HepG2 (cell line): Measurements from ENCODE around the gene CALCA. TPM values are rescaled to one million over a fixed set of nuclear protein-coding genes. Genes with fewer than 3 reads are reported as not detected.

Experiments
- ATAC-seq: fragments of 200-7000 bp; cut with Tn5 transposase; 3 replicates; pipeline ENCODE4 v1.9.1; 2020; ENCODE audit warnings: mild to moderate bottlenecking, moderate library complexity
- BruUV-seq: library from RNA; stranded (reverse); fragments of 400-500 nt; replicated peaks from 2 replicates; lab custom pipeline; 2021; lab: Mats Ljungman, UMichigan
- CTCF ChIA-PET: fragments of 300-600 bp; formaldehyde crosslinking; extraction: SDS; loops from one replicate; lab custom pipeline; 2021; ENCODE audit warnings: low total read pairs, inconsistent platforms, low intra/inter-chr PET ratio; lab: Yijun Ruan, JAX
- POLR2A ChIA-PET: fragments of 350-600 bp; sonication (Branson Sonifier 250); formaldehyde crosslinking; loops from one replicate; lab custom pipeline; 2020; ENCODE audit warnings: antibody characterized with exemption, inconsistent platforms; lab: Yijun Ruan, JAX
- DNase-seq: peaks from one replicate; pipeline ENCODE4 v3.0.0-alpha.2; 2015; ENCODE audit warnings: low spot score
- FAIRE-seq: peaks from 3 replicates; lab custom pipeline; 2011; peaks lifted over from hg19 to GRCh38; lab: Jason Lieb, UNC
- H2AFZ ChIP-seq: one replicate; pipeline ENCODE4 v1.6.1; 2011; ENCODE audit warnings: low read length, inconsistent platforms
- H3K27ac ChIP-seq: fragments of 300-600 bp; 3 replicates; pipeline ENCODE4 v1.8.0; 2011; ENCODE audit warnings: mixed run types, mild to moderate bottlenecking, mixed read lengths, low read length, inconsistent platforms; ENCODE audit not compliant: insufficient read depth; ENCODE audit errors: extremely low read length
- H3K27me3 ChIP-seq, 2 experiments: fragments of 200-600 bp in 1 of 2; 2 replicates in 1 of 2; 3 replicates in 1 of 2; pipeline versions ENCODE4 v1.6.0 to v1.8.0; 2011; ENCODE audit warnings: low read length in 2 of 2, mild to moderate bottlenecking in 2 of 2, moderate library complexity in 2 of 2, inconsistent platforms in 1 of 2; ENCODE audit not compliant: insufficient read depth in 2 of 2, control insufficient read depth in 1 of 2
- H3K36me3 ChIP-seq, 2 experiments: fragments of 200-600 bp in 1 of 2; replicated peaks in 1 of 2; 2 replicates in 1 of 2; 3 replicates in 1 of 2; pipeline versions ENCODE4 v1.5.1 to v1.8.0; 2011; ENCODE audit warnings: low read length in 2 of 2, inconsistent platforms in 1 of 2; ENCODE audit not compliant: insufficient read depth in 2 of 2, control insufficient read depth in 1 of 2
- H3K4me1 ChIP-seq: 2 replicates; pipeline ENCODE4 v1.5.1; 2012; ENCODE audit warnings: low read length, inconsistent platforms; ENCODE audit not compliant: insufficient read depth
- H3K4me2 ChIP-seq: 2 replicates; pipeline ENCODE4 v1.6.0; 2011; ENCODE audit warnings: low read depth, low read length, inconsistent platforms
- H3K4me3 ChIP-seq, 3 experiments: fragments of 200-600 bp in 1 of 3; sonication (generic), shearing (Covaris generic) in 1 of 3; replicated peaks in 1 of 3; 2 replicates each; pipeline ENCODE4 v1.5.1; 2011 to 2016; ENCODE audit warnings: low read length in 3 of 3, inconsistent platforms in 2 of 3, low read depth in 2 of 3, mild to moderate bottlenecking in 2 of 3, control low read depth in 1 of 3, mixed read lengths in 1 of 3; ENCODE audit not compliant: insufficient read depth in 1 of 3
- H3K79me2 ChIP-seq: one replicate; pipeline ENCODE4 v1.6.1; 2011; ENCODE audit warnings: low read length, inconsistent platforms; ENCODE audit not compliant: insufficient read depth
- H3K9ac ChIP-seq: 2 replicates; pipeline ENCODE4 v1.6.0; 2011; ENCODE audit warnings: mild to moderate bottlenecking, low read depth, low read length, inconsistent platforms; ENCODE audit not compliant: insufficient read depth
- H3K9me3 ChIP-seq: 2 replicates; pipeline ENCODE4 v1.5.1; 2012; ENCODE audit warnings: mild to moderate bottlenecking, low read length
- H4K20me1 ChIP-seq: 2 replicates; pipeline ENCODE4 v1.6.0; 2011; ENCODE audit warnings: inconsistent platforms, mild to moderate bottlenecking, low read length, moderate library complexity; ENCODE audit not compliant: insufficient read depth
- ARNTL ChIP-seq: sonication (generic); formaldehyde crosslinking; IDR thresholded peaks from 2 replicates; pipeline ENCODE4 v1.4.0; 2020; ENCODE audit warnings: mild to moderate bottlenecking, missing genetic modification reagents
- DR1 ChIP-seq: sonication (generic); formaldehyde crosslinking; IDR thresholded peaks from 2 replicates; pipeline ENCODE4 v1.8.0; 2021; ENCODE audit warnings: mild to moderate bottlenecking, missing genetic modification reagents, inconsistent platforms
- KLF12 ChIP-seq: sonication (generic); formaldehyde crosslinking; IDR thresholded peaks from 2 replicates; pipeline ENCODE4 v1.4.0; 2020; ENCODE audit warnings: missing genetic modification reagents, borderline replicate concordance
- MYNN ChIP-seq: sonication (generic); formaldehyde crosslinking; IDR thresholded peaks from 2 replicates; pipeline ENCODE4 v1.4.0; 2020; ENCODE audit warnings: mild to moderate bottlenecking, low read depth, missing genetic modification reagents
- NFE2L1 ChIP-seq: sonication (generic); formaldehyde crosslinking; IDR thresholded peaks from 2 replicates; pipeline ENCODE4 v1.4.0; 2020; ENCODE audit warnings: missing genetic modification reagents, mild to moderate bottlenecking, borderline replicate concordance
- POGZ ChIP-seq: sonication (generic); formaldehyde crosslinking; IDR thresholded peaks from 2 replicates; pipeline ENCODE4 v1.4.0; 2020; ENCODE audit warnings: mild to moderate bottlenecking, missing genetic modification reagents
- RXRA ChIP-seq: sonication (generic); formaldehyde crosslinking; IDR thresholded peaks from 2 replicates; pipeline ENCODE4 v1.5.1; 2020; ENCODE audit warnings: missing genetic modification reagents
- SUZ12 ChIP-seq: fragments of 150-350 bp; IDR thresholded peaks from 2 replicates; pipeline ENCODE4 v1.6.1; 2014; ENCODE audit warnings: low read depth, low read length
- THAP11 ChIP-seq: IDR thresholded peaks from 2 replicates; pipeline ENCODE4 v1.6.1; 2016; ENCODE audit warnings: missing biosample characterization, missing genetic modification reagents
- ZBTB7A ChIP-seq: sonication (generic); formaldehyde crosslinking; IDR thresholded peaks from 2 replicates; pipeline ENCODE4 v1.8.0; 2022; ENCODE audit warnings: mild to moderate bottlenecking, missing genetic modification reagents
- ZNF24 ChIP-seq: fragments of 450-650 bp; IDR thresholded peaks from 2 replicates; pipeline ENCODE4 v1.6.1; 2017; ENCODE audit warnings: antibody characterized with exemption, mild to moderate bottlenecking
- WGBS: methylation state at CpG from one replicate; pipeline ENCODE4 v1.1.6; 2017; ENCODE audit warnings: low lambda C conversion rate; 5-methylcytosine and 5-hydroxymethylcytosine counted together
- in situ Hi-C: cut with HindIII; loops from 2 replicates; pipeline ENCODE4 v1.10.0; 2017; ENCODE audit warnings: low pct_unique_long_range_greater_than_20kb; ENCODE audit not compliant: extremely low pct_ligation_motif_present
- intact Hi-C: fragments of 100-400 bp; cut with micrococcal nuclease; formaldehyde crosslinking; loops from one replicate; pipeline ENCODE4 v1.10.0; 2022; ENCODE audit not compliant: unreplicated experiment
- polyA plus RNA-seq, 8 experiments: library from polyadenylated mRNA; depleted of rRNA in 3 of 8; stranded (reverse) in 7 of 8; unstranded in 1 of 8; fragments of >200 nt; fragmentation: Illumina TruSeq in 4 of 8; extraction: Trizol in 4 of 8; gene quantifications; 2 replicates each; pipeline versions ENCODE4 v1.2.1 to v1.2.3, GENCODE V29; 2011 to 2016; ENCODE audit warnings: low read depth in 4 of 8, missing spikeins in 1 of 8, mixed read lengths in 1 of 8; ENCODE audit not compliant: insufficient read depth in 1 of 8
- total RNA-seq, 5 experiments: library from RNA; depleted of rRNA; stranded (reverse); fragments of >200 nt; fragmentation: Illumina TruSeq; extraction: Trizol; gene quantifications; 2 replicates each; pipeline ENCODE4 v1.2.3, GENCODE V29; 2016; ENCODE audit warnings: low read depth in 1 of 5
- TF ChIP-seq, protein P1 (sequence below): sonication (generic); formaldehyde crosslinking; IDR thresholded peaks from 2 replicates; pipeline ENCODE4 v1.5.0; 2020; ENCODE audit warnings: mild to moderate bottlenecking, low read depth, missing genetic modification reagents, borderline replicate concordance
- TF ChIP-seq, protein P2 (sequence below): sonication (generic); formaldehyde crosslinking; IDR thresholded peaks from 2 replicates; pipeline ENCODE4 v1.4.0; 2020; ENCODE audit warnings: missing genetic modification reagents

CALCA gene
- total and polyA plus RNA-seq, 2 of the 13 experiments (the other 11 are each of a cell fraction or from before 2014, with no cell fraction given), result not detected

DNA sequence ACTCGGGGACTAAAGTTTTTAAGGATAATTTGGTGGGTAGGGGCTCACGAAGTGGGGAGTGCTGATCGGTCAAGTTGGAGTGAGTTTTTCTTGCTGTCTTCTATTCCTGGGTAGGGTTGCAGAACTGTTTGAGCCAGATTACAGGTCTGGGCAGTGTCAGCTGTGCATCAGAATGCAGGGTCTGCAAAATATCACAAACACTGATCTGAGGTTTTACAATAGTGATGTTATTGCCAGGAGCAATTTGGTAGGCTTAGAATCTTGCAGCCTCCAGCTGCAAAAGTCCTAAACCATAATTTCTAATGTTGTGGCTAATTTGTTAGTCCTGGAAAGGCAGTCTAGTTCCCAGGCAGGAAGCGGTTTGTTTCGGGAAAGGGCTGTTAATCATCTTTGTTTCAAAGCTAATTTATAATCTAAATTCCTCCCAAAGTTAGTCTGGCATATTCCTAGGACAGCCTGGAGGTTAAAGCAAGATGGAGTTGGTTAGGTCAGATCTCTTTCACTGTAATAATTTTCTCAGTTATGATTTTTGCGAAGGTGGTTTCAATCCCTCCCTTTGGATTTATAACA lies 39.7 kb upstream of the CALCA start:
- no TSS peak for BruUV-seq
- H3K9ac ChIP-seq, result no peak overlapping the region
- ATAC-seq, result no peak
- H3K27ac ChIP-seq, result no peak overlapping the region
- CTCF ChIA-PET, result no interaction called here
- no peak overlapping the region for H3K4me2 ChIP-seq
- no peaks in the 10 kb centered on the region for H3K36me3 ChIP-seq
- FAIRE-seq, result no peak
- no peaks in the 10 kb centered on the region for H3K27me3 ChIP-seq
- no peak overlapping the region for H3K4me3 ChIP-seq
- peaks cover 3% of the 10 kb centered on the region; the same call in 1 of the 2 replicates for H3K9me3 ChIP-seq
- in situ Hi-C loops (no loop called here), intact Hi-C loops (no loop called here)
- DNase-seq, result no peak
- POLR2A ChIA-PET, result no interaction called here
- H4K20me1 ChIP-seq, result no peaks in the 10 kb centered on the region
- no peak overlapping the region for H2AFZ ChIP-seq
- TF ChIP-seq POGZ (CRISPR knock-in tag) (no peak), NFE2L1 (CRISPR knock-in tag) (no peak), RXRA (CRISPR knock-in tag) (no peak), MYNN (CRISPR knock-in tag) (no peak), THAP11 (CRISPR knock-in tag) (no peak), ZNF24 (no peak), ZBTB7A (no peak), DR1 (no peak), SUZ12 (no peak), ARNTL (no peak), KLF12 (no peak)
- TF ChIP-seq, protein P1, sequence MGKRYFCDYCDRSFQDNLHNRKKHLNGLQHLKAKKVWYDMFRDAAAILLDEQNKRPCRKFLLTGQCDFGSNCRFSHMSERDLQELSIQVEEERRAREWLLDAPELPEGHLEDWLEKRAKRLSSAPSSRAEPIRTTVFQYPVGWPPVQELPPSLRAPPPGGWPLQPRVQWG, result no peak
- TF ChIP-seq, protein P2, sequence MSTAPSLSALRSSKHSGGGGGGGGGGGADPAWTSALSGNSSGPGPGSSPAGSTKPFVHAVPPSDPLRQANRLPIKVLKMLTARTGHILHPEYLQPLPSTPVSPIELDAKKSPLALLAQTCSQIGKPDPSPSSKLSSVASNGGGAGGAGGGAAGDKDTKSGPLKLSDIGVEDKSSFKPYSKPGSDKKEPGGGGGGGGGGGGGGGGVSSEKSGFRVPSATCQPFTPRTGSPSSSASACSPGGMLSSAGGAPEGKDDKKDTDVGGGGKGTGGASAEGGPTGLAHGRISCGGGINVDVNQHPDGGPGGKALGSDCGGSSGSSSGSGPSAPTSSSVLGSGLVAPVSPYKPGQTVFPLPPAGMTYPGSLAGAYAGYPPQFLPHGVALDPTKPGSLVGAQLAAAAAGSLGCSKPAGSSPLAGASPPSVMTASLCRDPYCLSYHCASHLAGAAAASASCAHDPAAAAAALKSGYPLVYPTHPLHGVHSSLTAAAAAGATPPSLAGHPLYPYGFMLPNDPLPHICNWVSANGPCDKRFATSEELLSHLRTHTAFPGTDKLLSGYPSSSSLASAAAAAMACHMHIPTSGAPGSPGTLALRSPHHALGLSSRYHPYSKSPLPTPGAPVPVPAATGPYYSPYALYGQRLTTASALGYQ (CRISPR knock-in tag), result no peak
- WGBS, result 20% methylated on average over 6 of the region's 6 CpGs
- H3K79me2 ChIP-seq, result no peaks in the 10 kb centered on the region
- H3K4me1 ChIP-seq, result no peaks in the 10 kb centered on the region
